ENCODE measurements around the gene IFIH1. TPM values are rescaled to one million over a fixed set of nuclear protein-coding genes. Genes with fewer than 3 reads are reported as not detected.

IFIH1 gene
- total and polyA plus RNA-seq, 9 of the 15 experiments (the other 6 are each of a cell fraction or from before 2014, with no cell fraction given): 0.15 to 1.2 (median 0.60) TPM; not detected in 1

DNA sequence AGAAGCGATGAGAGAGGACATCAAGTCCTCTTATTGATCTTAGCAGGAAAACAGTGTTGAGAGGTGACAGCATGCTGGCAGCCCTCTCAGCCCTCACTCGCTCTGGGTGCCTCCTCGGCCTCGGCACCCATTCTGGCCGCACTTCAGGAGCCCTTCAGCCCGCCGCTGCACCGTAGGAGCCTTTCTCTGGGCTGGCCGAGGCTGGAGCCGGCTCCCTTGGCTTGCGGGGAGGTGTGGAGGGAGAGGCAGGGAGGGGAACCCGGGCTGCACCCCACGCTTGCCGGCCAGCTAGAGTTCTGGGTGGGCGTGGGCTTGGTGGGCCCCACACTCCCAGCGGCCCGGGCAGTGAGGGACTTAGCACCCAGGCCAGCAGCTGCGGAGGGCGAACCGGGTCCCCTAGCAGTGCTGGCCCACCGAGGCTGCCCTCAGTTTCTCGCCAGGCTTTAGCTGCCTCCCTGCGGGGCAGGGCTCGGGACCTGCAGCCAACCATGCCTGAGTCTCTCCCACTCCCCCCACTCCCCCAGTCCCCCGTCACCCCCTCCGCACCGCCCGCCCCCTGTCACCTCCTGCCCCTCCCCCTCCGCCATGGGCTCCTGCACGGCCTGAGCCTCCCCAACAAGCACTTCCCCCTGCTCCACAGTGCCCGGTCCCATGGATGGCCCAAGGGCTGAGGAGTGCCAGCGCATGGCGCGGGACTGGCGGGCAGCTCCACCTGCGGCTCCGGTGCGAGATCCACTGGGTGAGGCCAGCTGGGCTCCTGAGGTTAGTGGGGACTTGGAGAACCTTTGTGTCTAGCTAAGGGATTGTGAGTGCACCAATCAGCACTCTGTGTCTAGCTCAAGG, 83.6 kb downstream of the IFIH1 start:
- Histone ChIP-seq H3K4me1 (replicated peaks in 1 of 2; ENCODE audit: control insufficient read depth in 2 of 2, insufficient read depth in 2 of 2, low read length in 2 of 2) (no peaks in the 10 kb centered on the region), H3K9me1 (ENCODE audit: control insufficient read depth, insufficient read depth, low read length) (no peaks in the 10 kb centered on the region), H3K9ac (ENCODE audit: insufficient read depth in 1 of 2, low read depth in 2 of 2, low read length in 2 of 2) (no peak overlapping the region), H3K79me2 (ENCODE audit: control insufficient read depth, insufficient read depth, low read length) (no peaks in the 10 kb centered on the region), H4K20me1 (replicated peaks; ENCODE audit: control insufficient read depth, insufficient read depth, low read length) (no peaks in the 10 kb centered on the region), H3K27me3 (ENCODE audit: control insufficient read depth in 2 of 2, insufficient read depth in 2 of 2, low read length in 2 of 2) (no peaks in the 10 kb centered on the region), H3K4me3 (no peak overlapping the region), H3K27ac (ENCODE audit: extremely low read depth, low read depth, low read length) (no peak overlapping the region), H2AFZ (ENCODE audit: low read depth, low read length) (no peak overlapping the region), H3K9me3 (replicated peaks; ENCODE audit: control insufficient read depth, insufficient read depth, low read depth, low read length) (0 out of 2 replicates have a peak, but pooled peaks cover under 1% of the 10 kb centered on the region), H3K36me3 (ENCODE audit: control insufficient read depth, insufficient read depth, low read length) (no peaks in the 10 kb centered on the region), H3K4me2 (ENCODE audit: insufficient read depth, low read length) (no peak overlapping the region)
- BruUV-seq (replicated peaks): no TSS peak
- no peak for FAIRE-seq
- in situ Hi-C loops (cut with MboI) (no loop called here), intact Hi-C loops (cut with micrococcal nuclease) (no loop called here)
- WGBS (ENCODE audit: insufficient coverage, low coverage, missing lambda C conversion rate): 2% methylated on average over 30 of the region's 38 CpGs
- TF ChIP-seq, protein P1, sequence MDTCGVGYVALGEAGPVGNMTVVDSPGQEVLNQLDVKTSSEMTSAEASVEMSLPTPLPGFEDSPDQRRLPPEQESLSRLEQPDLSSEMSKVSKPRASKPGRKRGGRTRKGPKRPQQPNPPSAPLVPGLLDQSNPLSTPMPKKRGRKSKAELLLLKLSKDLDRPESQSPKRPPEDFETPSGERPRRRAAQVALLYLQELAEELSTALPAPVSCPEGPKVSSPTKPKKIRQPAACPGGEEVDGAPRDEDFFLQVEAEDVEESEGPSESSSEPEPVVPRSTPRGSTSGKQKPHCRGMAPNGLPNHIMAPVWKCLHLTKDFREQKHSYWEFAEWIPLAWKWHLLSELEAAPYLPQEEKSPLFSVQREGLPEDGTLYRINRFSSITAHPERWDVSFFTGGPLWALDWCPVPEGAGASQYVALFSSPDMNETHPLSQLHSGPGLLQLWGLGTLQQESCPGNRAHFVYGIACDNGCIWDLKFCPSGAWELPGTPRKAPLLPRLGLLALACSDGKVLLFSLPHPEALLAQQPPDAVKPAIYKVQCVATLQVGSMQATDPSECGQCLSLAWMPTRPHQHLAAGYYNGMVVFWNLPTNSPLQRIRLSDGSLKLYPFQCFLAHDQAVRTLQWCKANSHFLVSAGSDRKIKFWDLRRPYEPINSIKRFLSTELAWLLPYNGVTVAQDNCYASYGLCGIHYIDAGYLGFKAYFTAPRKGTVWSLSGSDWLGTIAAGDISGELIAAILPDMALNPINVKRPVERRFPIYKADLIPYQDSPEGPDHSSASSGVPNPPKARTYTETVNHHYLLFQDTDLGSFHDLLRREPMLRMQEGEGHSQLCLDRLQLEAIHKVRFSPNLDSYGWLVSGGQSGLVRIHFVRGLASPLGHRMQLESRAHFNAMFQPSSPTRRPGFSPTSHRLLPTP (IDR thresholded peaks at IDR 0.05; ENCODE audit: borderline replicate concordance, extremely low read depth, insufficient read length): no peak
- no peak for TF ChIP-seq ZFX (CRISPR knock-in tag; IDR thresholded peaks at IDR 0.05)
- CTCF ChIA-PET (ENCODE audit: low intra/inter-chr PET ratio): no interaction called here
- no peak for ATAC-seq
- POLR2A ChIA-PET: no interaction called here
- no peak for DNase-seq (ENCODE audit: extremely low read depth in 1 of 4, low spot score in 3 of 4)

All from K562 (cell line).